PFSK-1 (cell line): ENCODE data around the gene DOLPP1.
A peak's percentile ranks its signal among the peaks of the same experiment; 100 is the strongest.

Source experiments
- POLR2AphosphoS5 ChIP-seq: IDR thresholded peaks from 2 replicates; pipeline ENCODE4 v1.6.1; 2012; ENCODE audit warnings: low read depth, mild to moderate bottlenecking, control low read depth, low read length, moderate library complexity
- SIN3A ChIP-seq: IDR thresholded peaks from 2 replicates; pipeline ENCODE4 v1.6.1; 2012; ENCODE audit warnings: mild to moderate bottlenecking, low read length, moderate library complexity, borderline replicate concordance; ENCODE audit not compliant: insufficient read depth
- TF ChIP-seq, protein P1 (sequence below), 2 experiments: IDR thresholded peaks; 2 replicates each; pipeline versions ENCODE4 v1.6.1 to v1.8.0; 2011 to 2012; ENCODE audit warnings: low read depth in 2 of 2, low read length in 2 of 2, control low read depth in 1 of 2, inconsistent platforms in 1 of 2, mild to moderate bottlenecking in 1 of 2, moderate library complexity in 1 of 2; ENCODE audit not compliant: insufficient read depth in 1 of 2

DNA sequence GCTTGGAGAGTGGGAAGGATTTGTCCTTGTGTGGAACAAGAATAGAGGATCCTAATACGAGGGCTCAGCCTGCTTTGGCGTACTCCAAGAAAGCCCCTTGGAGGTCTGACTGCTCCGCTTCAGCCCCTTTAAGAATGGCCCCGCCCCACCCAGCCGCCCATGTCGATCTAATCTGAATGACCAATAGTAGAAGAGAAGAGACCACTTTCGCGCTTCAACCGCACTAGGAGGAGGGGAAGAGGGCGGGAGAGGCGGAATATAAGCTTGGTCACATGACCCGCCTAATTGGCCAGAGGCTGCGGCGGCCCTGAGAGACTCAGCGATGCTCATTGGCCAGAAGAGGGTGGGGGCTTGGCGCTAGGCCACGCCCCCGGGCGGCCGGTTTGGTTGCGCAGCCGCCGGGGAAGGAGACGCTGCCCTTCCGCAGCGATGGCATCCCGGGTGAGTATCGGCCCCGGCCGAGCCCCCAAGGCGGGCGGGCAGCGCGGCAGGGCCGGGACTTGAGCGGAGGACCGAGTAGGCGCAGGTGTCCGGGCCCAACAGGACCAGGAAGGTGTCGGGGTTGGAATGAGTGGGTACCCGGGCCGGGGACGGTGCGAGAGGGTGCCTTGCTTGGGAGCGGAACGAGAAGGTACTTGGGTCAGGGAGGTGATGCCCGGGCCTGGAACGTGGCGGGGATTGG is 44.5 kb upstream of the DOLPP1 start, which contains the start of gene MIGA2:
- TF ChIP-seq, protein P1, sequence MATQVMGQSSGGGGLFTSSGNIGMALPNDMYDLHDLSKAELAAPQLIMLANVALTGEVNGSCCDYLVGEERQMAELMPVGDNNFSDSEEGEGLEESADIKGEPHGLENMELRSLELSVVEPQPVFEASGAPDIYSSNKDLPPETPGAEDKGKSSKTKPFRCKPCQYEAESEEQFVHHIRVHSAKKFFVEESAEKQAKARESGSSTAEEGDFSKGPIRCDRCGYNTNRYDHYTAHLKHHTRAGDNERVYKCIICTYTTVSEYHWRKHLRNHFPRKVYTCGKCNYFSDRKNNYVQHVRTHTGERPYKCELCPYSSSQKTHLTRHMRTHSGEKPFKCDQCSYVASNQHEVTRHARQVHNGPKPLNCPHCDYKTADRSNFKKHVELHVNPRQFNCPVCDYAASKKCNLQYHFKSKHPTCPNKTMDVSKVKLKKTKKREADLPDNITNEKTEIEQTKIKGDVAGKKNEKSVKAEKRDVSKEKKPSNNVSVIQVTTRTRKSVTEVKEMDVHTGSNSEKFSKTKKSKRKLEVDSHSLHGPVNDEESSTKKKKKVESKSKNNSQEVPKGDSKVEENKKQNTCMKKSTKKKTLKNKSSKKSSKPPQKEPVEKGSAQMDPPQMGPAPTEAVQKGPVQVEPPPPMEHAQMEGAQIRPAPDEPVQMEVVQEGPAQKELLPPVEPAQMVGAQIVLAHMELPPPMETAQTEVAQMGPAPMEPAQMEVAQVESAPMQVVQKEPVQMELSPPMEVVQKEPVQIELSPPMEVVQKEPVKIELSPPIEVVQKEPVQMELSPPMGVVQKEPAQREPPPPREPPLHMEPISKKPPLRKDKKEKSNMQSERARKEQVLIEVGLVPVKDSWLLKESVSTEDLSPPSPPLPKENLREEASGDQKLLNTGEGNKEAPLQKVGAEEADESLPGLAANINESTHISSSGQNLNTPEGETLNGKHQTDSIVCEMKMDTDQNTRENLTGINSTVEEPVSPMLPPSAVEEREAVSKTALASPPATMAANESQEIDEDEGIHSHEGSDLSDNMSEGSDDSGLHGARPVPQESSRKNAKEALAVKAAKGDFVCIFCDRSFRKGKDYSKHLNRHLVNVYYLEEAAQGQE (IDR thresholded peaks at IDR 0.05; ENCODE audit: insufficient read depth in 1 of 2, low read depth in 2 of 2, low read length in 2 of 2) = no peak
- TF ChIP-seq POLR2AphosphoS5 (peak; percentile 72), SIN3A (0 out of 2 replicates have a peak, but pooled peaks have one; percentile 40)
